Nucleus accumbens (tissue), 56 donors: ENCODE results near the gene CDYL2.
"Not testable (repeated sequence)": the region's sequence is repeated elsewhere in the genome, so short reads cannot be mapped to it uniquely, and the experiment has no call there.

Source experiments
- DNase-seq, 56 donors: peaks; one replicate each; lab custom pipeline; 2025; lab: John Stamatoyannopoulos, UW

The CDYL2 gene

DNA sequence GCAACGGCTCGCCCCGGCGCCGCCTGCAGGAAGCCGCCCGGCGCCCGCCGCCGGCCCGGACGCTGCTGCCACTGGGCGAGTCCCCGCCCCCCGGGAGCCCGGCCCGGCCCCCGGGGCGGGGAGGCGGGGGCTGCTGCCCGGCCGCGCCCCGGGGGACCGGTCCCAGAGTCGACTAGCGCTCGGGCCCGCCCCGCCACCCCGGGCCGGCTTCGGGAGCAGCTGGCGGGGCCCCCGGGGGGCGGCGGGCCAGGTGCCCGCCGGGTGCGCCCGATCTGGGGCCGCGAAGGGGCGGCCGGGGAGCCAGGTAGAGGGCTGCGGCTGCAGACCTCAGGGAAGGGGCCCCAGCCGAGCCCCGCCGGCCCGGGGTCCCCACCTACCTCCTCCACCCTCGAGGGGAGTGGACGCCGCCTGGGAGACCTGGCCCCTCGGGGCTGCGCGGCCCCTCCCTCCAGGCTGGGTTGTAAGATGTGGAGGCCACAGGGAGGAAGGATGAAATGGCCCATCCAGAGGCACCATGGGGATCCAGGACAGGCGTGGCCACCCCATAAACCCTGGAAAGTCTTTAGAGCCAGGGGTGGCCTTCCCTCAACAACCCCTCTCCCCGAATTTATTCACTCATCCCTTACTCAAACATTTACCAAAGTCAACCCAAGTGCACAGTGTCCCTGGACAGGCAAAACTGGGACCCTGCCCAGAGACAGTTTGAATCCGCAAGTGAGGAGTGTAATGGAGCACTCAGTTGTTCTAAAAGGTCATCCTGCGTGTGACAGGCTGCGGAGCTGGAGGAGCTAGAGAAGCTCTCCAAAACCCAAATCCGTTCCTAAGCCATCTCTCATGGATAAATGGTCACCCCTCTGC, at the start of gene CDYL2:
Gene CDYL2, minus strand, starts transcription at position 73 of the 858 bp plus-strand sequence. CDS start 425 bp downstream, outside the sequence.
- DNase-seq, result peak in 3 of 56 donors; percentile 13 to 40 (median 36)

GRCh38 chr16:80852261-80852872, 48.0 kb upstream of the CDYL2 start:
- DNase-seq, result peak in 1 of 56 donors; percentile 0

DNA sequence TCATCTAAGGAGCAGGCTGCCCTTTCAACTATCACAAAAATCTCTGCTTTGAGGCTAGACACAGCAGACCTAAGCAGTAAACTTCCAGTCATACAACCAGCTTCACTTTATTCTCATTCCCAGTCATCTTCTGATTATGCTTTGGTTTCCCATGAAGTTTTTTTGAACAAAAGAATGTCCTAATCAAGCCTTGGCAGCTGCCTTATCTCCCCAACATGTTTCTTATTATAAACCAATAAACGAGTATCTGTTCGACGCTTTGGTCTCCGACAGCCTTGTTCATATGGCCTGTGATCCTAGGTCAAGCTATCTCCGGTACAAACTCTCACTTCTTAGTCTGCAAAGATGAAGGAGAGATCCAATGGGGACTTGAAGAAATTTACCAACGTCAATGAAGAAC, 47.4 kb upstream of the CDYL2 start:
- DNase-seq, result no peak

- no peak for DNase-seq
Observed at GRCh38 chr16:80850757-80851156, 46.4 kb upstream of the CDYL2 start.

DNA sequence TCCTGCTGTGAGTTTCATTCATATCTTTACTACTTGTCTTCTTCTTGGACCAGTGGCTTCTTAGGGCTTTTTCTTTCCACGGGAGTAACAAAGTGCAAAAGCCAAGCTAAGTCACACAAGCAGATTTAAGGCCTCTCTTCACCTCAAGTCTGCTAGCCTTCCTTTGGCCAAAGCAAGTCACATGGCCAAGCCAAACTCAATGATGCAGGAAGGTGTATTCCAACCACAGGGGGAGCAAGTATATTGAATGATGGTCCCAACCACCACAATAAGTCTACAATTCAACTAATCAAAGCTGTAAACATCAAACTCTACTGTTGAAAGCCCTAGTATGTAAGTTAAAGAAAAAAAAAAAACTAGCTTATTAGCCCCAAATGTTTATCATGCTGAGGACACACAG, 44.5 kb upstream of the CDYL2 start:
- no peak for DNase-seq

DNA sequence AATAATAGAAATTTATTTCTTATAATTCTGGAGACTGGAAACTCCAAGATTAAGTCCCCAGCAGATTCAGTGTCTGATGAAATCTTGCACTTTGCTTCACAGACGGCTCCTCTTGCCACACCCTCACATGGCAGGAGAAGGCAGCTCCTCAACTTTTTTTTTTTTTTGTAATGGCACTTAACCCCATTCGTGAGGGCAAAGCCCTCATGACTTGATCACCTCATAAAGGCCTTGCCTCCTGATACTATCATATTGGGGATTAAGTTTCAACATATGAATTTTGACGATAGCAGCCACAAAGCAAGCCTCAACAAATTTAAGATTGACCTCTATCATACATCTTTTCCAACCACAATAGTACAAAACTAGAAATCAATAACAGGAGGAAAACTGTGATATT, 42.3 kb upstream of the CDYL2 start:
- no peak for DNase-seq

DNA sequence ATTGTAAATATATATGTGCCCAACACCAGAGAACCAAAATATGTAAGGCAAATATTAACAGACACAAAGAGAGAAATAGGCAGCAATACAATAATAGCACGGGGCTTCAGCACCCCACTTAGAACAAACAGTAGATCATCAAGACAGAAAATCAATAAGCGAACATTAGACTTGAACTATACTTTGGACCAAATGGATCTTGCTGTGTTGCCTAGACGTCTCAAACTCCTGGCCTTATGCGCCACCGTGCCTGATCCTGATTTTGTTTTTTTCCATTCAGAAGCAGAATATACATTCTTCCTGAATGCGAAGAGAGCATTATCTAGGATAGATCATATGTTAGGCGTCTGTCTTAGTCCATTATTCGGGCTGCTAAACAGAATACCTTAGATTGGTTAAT, 41.9 kb upstream of the CDYL2 start:
- no peak for DNase-seq

GRCh38 chr16:80844395-80844794, 40.0 kb upstream of the CDYL2 start:
- no peak for DNase-seq

DNA sequence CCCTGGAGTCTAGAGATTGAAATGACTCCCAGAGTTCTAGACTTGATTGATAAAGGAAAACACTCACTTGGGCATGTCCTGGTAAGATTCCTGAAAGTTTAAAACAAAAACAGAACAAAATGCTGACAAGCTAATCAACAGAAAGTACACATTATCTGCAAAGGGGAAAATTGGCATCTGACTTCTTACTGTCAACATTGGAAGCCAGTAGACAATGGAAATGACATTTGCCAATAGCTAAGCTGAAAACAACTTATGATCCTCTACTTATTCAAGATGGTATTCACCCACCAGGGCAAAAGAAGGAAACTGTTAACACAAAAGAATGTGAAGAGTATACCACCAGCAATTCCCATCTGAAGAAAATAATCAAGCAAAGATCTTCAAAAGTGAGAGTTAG, 36.8 kb upstream of the CDYL2 start:
- no peak for DNase-seq

GRCh38 chr16:80837533-80838147, 33.2 kb upstream of the CDYL2 start:
- no peak for DNase-seq

- DNase-seq, result no peak
Observed at GRCh38 chr16:80836846-80837245, 32.4 kb upstream of the CDYL2 start.

- no peak for DNase-seq
Observed at GRCh38 chr16:80836202-80836601, 31.8 kb upstream of the CDYL2 start.

- DNase-seq, result no peak
Observed at GRCh38 chr16:80831039-80831438, 26.6 kb upstream of the CDYL2 start.

GRCh38 chr16:80828495-80828894, 24.1 kb upstream of the CDYL2 start:
- no peak for DNase-seq

- DNase-seq, result no peak
Observed at GRCh38 chr16:80827007-80827406, 22.6 kb upstream of the CDYL2 start.

GRCh38 chr16:80825365-80825758, 21.0 kb upstream of the CDYL2 start:
- DNase-seq, result no peak

- DNase-seq, result peak in 1 of 56 donors; percentile 0
Observed at GRCh38 chr16:80824623-80825364, 20.4 kb upstream of the CDYL2 start.

- no peak for DNase-seq
Observed at GRCh38 chr16:80819988-80820387, 15.6 kb upstream of the CDYL2 start.

DNA sequence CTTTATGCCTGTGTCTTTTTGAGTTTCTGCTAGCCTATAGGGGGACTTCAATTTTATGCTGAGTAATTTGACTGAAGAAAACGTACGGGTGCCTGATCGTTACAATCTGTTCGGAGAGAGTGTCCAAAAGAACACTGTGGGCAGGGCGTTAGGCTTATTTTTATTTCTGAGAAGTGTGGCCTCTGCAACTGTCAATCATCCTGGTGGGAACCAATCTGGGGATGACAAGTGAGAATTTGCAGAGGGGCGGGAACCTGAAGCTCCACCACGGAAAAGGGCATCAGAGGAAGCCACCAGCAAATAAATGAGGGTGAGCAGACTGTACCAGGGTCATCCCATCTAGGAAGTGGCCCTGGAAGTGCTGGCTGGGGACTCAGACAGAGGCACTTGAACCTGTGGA, 12.0 kb upstream of the CDYL2 start:
- DNase-seq, result no peak

- not testable (repeated sequence) for DNase-seq
Observed at GRCh38 chr16:80815278-80815677, 10.9 kb upstream of the CDYL2 start.

DNA sequence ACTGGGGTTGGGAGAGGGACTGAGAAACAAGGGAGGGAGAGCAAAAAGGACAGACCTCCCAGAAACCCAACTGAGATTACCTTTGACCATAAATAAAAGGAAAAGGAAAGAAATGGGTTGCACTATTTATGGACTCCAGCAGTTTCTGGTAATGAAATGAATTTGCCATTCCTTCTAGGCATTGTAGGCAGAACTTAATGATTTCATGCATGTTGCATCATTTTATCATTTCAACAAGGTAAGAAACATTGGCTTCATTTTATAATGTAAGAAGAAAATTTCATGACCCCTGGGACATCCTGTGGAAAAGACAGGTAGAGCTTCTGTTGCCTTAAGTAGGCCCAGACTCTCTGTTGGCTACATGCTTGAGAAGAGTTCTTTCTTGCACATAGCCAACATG, 8.2 kb upstream of the CDYL2 start:
- no peak for DNase-seq
